HG03521 (cell line): ENCODE results near the gene ZBED4.
A peak's percentile ranks its signal among the peaks of the same experiment; 100 is the strongest.

Experiments
- ATAC-seq: cut with Tn5 transposase; IDR thresholded peaks from one replicate; pipeline ENCODE4 v1.9.1; 2021; ENCODE audit warnings: mild to moderate bottlenecking, moderate library complexity; ENCODE audit not compliant: unreplicated experiment

The ZBED4 gene

GRCh38 chr22:49900441-49901230 lies 47.0 kb downstream of the ZBED4 start:
- ATAC-seq = no peak

- no peak for ATAC-seq
Observed at GRCh38 chr22:49901457-49901856, 47.8 kb downstream of the ZBED4 start.

GRCh38 chr22:49903322-49904039 lies 49.8 kb downstream of the ZBED4 start:
- no peak for ATAC-seq

- ATAC-seq = no peak
Observed at GRCh38 chr22:49904040-49904369, 50.4 kb downstream of the ZBED4 start.

GRCh38 chr22:49905465-49905864 lies 51.8 kb downstream of the ZBED4 start:
- no peak for ATAC-seq

GRCh38 chr22:49906071-49906798 lies 52.6 kb downstream of the ZBED4 start:
- no peak for ATAC-seq

GRCh38 chr22:49906799-49907290 lies 53.2 kb downstream of the ZBED4 start:
- no peak for ATAC-seq

GRCh38 chr22:49907807-49908206 lies 54.2 kb downstream of the ZBED4 start:
- no peak for ATAC-seq

- ATAC-seq = no peak
Observed at GRCh38 chr22:49909476-49910205, 56.0 kb downstream of the ZBED4 start.

GRCh38 chr22:49910229-49911155 lies 56.8 kb downstream of the ZBED4 start:
- no peak for ATAC-seq

GRCh38 chr22:49911881-49912625 lies 58.4 kb downstream of the ZBED4 start:
- no peak for ATAC-seq

- ATAC-seq = no peak
Observed at GRCh38 chr22:49913026-49913425, 59.4 kb downstream of the ZBED4 start.

- no peak for ATAC-seq
Observed at GRCh38 chr22:49913446-49913845, 59.8 kb downstream of the ZBED4 start.

- ATAC-seq = no peak
Observed at GRCh38 chr22:49914256-49914655, 60.6 kb downstream of the ZBED4 start.

GRCh38 chr22:49915610-49916009 lies 62.0 kb downstream of the ZBED4 start:
- ATAC-seq = no peak

GRCh38 chr22:49916831-49917230 lies 63.2 kb downstream of the ZBED4 start:
- ATAC-seq = no peak

- ATAC-seq = peak; percentile 87
Observed at GRCh38 chr22:49917974-49918910, 64.6 kb downstream of the ZBED4 start, which contains the start of the genes ALG12 and CRELD2. Gene ALG12 (minus strand): TSS chr22:49918438. CDS start chr22:49913765, 4,673 bp downstream. Gene CRELD2 (plus strand): TSS chr22:49918634. CDS start chr22:49918770, 136 bp downstream.
